ENCODE measurements around the gene TDRKH.
"Not testable (repeated sequence)": the region's sequence is repeated elsewhere in the genome, so short reads cannot be mapped to it uniquely, and the experiment has no call there.

Gene TDRKH

DNA sequence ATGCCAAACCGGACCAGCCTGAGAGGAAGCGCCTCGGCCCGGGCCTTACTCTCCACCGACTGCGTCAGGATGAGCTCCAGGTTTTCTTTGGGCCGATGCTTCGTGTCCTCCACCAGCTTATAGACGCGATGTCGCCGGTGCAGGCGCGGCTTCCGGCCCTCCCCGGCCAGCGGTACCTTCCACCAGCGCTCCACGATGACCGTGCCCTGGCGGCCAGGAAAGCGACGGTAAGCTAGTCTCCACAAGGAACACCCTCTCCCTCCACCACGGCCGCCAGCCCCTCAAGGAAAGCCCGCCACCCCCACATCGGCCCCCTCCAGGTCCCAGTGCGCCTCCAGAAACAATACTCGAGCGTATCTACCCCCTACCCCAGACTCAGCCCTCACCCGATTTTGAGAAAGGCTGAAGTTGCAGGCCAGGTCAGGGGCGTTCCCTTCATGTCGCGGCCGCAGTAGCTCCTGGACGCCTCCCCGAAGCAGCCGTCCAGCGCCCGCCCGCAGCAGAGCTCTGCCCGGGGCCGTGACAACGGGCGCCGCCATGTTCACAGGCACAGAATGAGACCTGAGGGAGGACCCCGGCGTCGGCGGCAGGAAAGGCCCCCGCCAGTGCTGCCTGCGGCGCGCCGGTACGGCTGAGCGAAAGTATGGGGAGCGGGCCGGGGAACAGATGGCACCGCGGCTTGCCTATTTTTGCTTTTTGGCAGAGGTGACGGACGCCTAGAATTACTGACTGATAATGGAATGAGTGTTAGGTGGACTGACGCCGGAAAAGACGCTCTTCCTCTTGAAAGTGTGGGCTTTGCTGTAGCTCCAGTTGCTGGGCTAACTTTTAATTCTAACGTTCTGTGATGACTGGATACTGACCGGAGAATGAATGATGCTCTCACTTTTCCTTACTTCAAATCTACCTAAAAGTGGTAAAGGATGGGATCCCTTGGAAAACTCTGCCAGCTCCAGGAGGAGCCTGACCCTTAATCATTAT is 27.1 kb downstream of the TDRKH start, which contains the start of gene MRPL9:
MRPL9 (minus strand) TSS at position 556 of the 981 bp plus-strand sequence; CDS start at position 539, 17 bp downstream.
- DNase-seq (ENCODE audit: low read depth in 2 of 2) = peak; percentile 64 to 71

DNA sequence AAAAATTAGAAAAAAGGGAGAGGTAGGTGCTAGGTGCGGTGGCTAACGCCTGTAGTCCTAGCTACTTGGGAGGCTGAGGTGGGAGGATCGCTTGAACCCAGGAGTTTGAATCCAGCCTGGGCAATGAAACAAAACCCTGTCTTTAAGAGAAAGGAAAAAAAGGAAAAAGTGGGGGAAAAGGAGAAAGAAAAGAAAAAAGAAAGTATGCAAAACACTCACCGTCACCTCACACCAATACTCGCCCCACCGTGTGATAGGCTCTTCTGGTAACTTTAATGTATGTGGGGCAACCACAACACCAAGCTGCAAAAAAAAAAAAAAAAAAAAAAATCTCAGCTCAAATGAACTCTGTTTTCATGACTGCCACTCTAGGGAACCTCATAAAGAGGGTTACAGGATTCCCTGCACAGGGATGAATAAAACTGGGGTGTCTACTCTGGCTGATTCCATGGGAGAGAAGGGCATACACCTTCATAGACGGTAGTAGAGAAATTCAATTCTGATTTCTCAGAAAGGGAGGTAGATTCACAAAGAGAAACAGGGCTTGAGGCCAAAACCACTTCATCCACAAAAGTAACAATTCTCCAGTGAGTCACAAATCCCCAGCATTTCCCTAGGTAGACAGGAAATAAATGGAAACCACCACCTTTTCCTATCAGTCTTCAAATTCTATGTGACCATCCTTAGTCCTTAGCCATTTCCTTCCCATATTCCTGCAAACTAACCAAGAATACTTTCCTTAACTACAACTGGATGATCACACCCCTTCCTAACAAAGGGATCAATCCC is 29.5 kb downstream of the TDRKH start:
- DNase-seq (ENCODE audit: low read depth in 2 of 2) = no peak

DNA sequence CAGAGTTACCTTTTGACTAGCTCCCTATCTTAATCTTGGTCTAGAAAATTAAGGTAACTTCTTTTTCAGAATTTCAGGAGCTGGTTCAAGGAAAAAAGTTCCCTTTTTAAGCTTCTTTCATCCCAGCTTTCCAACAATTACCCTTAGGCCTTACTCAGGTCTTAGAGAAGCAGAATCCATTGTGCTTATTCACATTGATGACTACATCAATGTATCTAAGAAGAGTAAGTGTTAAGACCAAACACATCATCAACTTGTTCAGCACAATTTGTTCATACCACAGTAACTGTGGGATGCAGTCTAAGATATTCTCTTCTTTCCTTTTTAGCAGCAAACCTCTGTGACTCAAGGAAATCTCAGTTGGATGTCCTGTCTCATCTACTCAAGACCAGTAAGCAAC is 31.1 kb downstream of the TDRKH start:
- no peak for DNase-seq (ENCODE audit: low read depth in 2 of 2)

DNA sequence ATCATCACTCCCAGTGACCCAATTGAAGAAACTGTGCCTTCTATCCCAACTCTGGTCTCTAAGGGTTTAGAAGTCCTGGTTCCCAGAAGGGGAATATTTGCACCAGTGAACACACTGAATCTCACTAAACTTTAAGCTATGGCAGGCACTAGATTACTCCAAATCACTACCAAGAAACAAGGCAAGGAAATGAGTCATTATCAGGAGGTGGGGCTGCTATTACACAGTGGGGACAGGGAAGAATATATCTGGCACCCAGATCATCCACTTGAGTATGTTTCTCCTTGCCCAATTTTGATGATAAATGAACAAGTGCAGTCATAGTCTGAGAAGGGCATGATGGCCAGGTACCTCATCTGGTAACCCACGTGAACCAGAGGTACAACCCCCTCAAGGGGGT is 34.0 kb downstream of the TDRKH start:
- no peak for DNase-seq (ENCODE audit: low read depth in 2 of 2)

DNA sequence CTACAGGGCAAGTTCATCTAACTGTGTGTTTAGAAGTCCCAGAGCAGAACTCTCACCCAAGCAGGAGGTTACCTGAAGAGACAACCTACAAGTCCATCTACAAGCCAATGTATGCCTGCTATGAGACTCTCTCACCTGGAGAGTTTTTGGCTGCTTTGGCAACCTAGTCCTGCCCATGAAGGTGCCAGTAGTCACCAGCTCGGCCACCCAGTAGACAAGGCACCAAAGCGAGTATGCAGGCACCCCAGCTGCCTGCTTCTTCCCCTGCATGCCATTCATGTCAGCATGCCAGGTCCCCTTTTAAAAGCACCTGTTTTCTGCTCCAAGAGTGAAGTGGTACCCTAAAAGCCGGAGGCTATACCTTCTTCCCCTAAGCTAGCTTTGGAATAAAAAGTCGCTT is 48.8 kb downstream of the TDRKH start:
- no peak for DNase-seq (ENCODE audit: low read depth in 2 of 2)

DNA sequence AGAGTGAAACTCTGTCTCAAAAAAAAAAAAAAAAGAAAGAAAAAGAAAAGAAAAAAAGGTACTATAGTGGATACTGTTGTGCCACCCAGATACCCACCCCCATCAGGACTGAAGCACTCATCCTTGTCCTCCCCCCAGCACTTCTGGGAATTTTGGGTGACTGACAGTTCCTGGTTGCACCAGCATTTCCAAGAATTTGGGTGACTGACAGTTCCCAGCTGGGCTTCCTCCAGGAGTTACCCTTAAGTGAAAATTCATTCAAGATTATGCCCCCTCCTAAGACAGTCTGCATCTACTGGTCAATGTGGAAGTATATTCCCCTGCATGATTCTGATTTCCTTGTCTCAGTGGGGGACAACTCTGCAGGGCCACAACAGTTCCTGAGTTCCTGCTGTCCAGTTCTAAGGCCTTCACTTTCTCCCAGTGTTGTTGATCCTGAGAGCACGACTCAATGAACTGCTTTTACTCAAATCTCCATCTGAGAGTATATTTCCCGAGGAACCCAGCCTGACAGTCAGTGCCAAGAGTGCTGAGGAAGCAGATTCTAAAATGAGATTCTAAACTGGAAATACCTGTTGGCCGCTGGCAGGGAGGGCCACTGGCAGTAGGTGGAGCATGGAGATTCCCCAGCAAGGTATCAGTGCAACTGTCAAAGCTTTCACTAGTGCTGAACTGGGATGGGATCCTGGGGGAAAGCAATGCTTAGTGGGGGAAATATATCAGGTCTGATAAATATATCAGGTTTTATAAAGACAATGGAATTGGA is 50.5 kb downstream of the TDRKH start:
- DNase-seq (ENCODE audit: low read depth in 2 of 2) = no peak

DNA sequence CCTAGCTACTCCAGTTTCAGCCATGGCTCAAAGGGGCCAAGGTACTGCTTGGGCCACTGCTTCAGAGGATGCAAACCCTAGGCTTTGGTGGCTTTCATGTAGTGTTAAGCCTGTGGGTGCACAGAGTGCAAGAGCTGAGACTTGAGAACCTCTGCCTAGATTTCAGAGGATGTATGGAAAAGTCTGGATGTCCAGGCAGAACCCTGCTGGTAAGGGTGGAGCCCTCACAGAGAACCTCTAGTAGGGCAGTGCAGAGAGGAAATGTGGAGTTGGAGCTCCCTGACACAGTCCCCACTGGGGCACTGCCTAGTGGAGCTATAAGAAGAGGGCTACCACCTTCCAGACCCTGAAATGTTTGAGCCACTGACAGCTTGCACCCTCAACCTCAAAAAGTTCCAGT is 52.8 kb downstream of the TDRKH start:
- DNase-seq (ENCODE audit: low read depth in 2 of 2) = no peak

DNA sequence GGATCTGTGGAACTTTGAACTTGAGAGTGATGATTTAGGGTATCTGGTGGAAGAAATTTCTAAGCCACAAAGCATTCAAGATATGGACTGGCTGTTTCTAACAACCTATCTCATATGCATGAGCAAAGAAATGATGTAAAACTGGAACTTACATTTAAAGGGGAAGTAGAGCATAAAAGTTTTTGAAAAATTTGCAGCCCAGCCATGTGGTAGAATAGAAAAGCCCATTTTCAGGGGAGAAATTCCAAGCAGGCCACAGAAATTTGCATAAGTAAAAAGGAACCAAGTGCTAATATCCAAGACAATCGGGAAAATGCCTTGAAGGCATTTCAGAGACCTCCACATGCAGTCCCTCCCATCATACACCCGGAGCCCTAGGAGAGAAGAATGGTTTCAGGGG is 53.3 kb downstream of the TDRKH start:
- DNase-seq (ENCODE audit: low read depth in 2 of 2) = no peak

DNA sequence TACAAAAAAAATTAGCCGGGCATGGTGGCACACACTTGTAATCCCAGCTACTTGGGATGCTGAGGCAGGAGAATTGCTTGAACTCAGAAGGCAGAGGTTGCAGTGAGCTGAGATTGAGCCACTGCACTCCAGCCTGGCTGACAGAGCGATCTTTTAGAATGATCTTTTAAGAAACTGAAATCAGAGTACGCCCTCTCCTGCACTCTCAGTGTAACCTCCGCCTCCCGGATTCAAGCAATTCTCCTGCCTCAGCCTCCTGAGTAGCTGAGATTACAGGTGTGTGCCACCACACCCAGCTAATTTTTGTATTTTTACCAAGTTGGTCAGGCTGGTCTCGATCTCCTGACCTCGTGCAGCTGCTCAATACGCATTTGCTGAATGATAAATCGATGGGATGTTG is 56.3 kb downstream of the TDRKH start:
- not testable (repeated sequence) for DNase-seq (ENCODE audit: low read depth in 2 of 2)

DNA sequence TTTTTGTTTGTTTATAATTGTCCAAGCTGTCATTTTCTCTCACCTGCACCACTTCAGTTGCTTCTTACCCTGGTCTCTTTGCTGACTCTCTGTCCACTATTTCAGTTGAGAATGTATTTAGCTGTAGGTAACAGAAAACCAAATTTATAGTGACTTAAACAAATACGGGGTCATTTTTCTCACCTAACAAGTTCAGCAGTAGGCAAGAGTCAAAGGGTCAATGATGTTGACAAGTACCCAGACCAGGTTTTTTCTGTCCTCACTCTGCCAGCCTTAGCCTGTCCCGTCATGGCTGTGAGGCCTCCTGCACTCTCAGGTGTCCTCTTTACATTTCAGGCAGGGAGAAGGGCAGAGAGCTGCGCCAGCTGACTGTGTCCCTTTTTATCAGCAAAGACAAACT is 57.2 kb downstream of the TDRKH start:
- DNase-seq (ENCODE audit: low read depth in 2 of 2) = no peak

DNA sequence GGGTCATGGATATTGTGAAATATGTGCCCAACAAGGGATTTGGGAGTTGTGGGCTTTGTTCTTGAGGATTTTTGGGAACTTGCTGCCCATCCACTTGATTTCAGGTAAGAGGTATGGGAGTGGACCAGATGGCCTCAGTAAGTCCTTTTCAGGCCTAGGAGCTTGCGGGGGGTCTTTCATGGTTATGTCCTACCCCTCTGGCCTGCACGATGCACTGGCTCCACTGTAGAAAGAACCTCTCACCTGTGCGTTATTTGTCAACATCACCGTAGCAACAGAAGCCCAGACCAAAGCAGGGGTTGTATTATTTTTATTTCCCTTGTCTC is 60.4 kb downstream of the TDRKH start:
- no peak for DNase-seq (ENCODE audit: low read depth in 2 of 2)

DNA sequence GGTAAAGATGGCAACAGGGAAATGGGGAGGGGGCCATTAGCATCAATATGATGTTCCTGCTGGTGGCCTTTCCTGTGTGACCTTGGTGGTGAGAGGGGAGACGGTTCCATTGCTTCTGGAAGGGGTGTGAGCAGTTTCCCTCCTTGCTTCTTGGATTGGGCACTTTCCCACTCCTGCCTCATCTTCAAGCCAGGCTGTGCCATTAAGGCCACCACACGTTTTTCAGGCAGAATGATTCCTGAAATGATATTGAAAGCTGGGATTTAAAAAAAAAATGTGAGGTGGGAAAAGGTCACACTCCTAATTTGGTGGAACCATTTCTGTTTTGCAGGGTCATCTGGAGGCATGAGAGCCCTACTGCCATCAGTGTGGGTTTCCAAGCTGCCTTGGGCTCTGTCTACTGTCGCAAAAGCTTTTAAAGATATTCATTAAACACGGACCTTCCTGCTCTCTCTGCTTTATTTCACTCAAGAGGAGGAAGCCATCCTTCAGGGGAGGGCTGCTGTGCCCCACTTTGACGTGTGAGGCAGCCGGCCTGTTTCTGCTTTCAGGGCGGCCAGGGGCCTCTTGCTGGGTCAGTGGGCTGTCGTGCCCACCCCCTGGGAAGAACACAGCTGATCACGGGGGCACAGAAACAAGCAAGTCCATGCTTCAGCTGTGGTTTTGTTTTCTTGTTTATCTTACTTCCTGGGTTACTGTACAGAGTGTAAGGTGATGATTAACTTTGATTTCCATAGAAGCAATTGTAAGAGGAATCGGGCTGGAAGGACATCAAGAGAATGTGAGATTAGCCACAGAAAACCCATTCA is 60.9 kb downstream of the TDRKH start:
- no peak for DNase-seq (ENCODE audit: low read depth in 2 of 2)

DNA sequence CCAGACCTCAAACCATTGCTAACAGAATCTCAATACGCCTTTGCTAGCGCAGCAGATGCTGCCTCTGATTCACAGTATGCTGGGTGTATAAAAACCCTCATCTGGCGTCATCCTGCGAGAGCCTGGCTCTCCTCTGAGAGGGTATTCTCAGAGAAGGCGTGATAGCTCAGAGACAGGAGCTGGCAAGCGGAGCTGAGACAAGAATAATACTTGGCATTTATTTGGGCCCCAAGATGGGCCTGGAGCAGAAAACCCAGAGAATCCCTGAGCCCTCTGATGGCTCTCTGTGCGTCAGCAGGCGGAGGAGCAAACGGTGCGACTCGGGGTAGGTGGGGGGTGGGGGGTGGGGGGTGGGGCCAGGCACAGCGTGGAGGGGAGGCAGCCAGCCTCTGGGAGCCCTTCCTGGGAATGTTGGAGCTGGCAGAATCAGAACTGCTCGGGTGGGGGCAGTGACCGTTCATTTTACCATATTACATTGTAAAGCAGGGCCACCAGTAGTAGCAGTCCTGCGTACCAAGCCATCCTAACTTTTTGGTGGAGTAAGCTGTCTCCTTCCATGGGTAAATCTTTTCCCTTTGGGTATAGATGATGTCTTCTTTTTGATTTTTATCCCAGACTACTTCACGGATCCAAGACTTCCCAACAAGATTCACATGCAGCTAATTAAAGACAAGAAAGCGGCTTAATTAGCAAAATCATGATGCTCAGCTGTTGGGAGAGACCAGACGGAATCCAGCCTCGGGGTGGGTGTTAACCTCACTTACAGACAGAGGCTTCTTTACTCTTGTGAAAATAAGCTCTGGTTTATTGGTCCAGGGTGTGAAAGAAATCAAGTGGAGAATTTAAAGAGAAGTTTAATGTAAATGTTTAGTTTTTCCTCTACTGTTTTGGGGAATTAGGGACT is 61.9 kb downstream of the TDRKH start:
- no peak for DNase-seq (ENCODE audit: low read depth in 2 of 2)

DNA sequence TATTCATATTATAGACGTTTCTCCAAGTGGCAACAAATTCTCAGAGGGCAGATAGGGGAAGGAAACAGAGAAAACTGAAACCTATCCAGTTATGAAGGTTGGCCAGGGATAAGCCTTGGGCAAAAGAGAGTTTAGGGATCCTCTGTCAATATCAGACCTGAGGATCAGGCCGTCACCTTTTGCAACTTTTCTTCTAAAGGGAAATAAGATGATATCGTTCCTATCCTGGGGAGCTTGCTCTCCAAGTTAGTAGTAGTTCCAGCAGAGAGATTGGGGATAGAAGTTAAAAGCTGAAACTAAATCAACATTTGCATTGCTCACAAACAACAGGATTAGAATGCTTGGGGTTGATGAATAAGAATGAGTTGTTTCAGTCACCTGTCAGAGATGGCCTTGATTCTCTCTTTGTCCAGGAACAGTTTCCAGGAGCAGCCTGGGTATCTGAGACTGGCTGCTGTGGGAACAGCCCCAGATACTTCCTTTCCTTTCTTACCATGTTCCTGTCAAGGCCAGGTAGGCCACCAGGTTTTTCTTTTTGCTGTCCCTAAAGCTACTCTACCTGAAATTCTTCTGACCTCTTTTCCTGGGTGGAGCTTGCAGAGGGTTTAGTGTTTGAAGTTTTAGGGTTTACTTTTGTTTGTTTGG is 66.5 kb downstream of the TDRKH start:
- DNase-seq (ENCODE audit: low read depth in 2 of 2) = no peak
